H9 (cell line): ENCODE data around the gene ITPR2. TPM values are rescaled to one million over a fixed set of nuclear protein-coding genes. Genes with fewer than 3 reads are reported as not detected.

Experiments used
- DNase-seq: peaks from one replicate; pipeline ENCODE4 v3.0.0-alpha.2; 2017
- H2AFZ ChIP-seq: one replicate; pipeline ENCODE4 v1.6.1; 2013; ENCODE audit warnings: mild to moderate bottlenecking, low read length, control low read depth, moderate library complexity
- H2AK5ac ChIP-seq: 2 replicates; pipeline ENCODE4 v1.6.1; 2013; ENCODE audit warnings: low read length, control low read depth, mixed read lengths; ENCODE audit not compliant: insufficient read length
- H2BK120ac ChIP-seq: one replicate; pipeline ENCODE4 v1.6.1; 2013; ENCODE audit warnings: low read depth, mild to moderate bottlenecking, low read length, control low read depth, inconsistent platforms; ENCODE audit not compliant: poor library complexity, severe bottlenecking
- H2BK12ac ChIP-seq: 2 replicates; pipeline ENCODE4 v1.6.1; 2013; ENCODE audit warnings: low read length, control low read depth, mixed read lengths, low read depth; ENCODE audit not compliant: insufficient read length
- H2BK15ac ChIP-seq: 2 replicates; pipeline ENCODE4 v1.6.1; 2013; ENCODE audit warnings: low read depth, low read length, control low read depth
- H2BK20ac ChIP-seq: one replicate; pipeline ENCODE4 v1.6.1; 2013; ENCODE audit warnings: low read depth, mild to moderate bottlenecking, low read length, control low read depth, inconsistent platforms; ENCODE audit not compliant: poor library complexity, severe bottlenecking
- H2BK5ac ChIP-seq: 2 replicates; pipeline ENCODE4 v1.6.1; 2013; ENCODE audit warnings: low read length, control low read depth, mixed read lengths; ENCODE audit not compliant: insufficient read length
- H3K14ac ChIP-seq: 2 replicates; pipeline ENCODE4 v1.6.1; 2013; ENCODE audit warnings: low read length, control low read depth; ENCODE audit not compliant: insufficient read depth
- H3K18ac ChIP-seq: 2 replicates; pipeline ENCODE4 v1.6.1; 2013; ENCODE audit warnings: low read depth, mild to moderate bottlenecking, mixed read lengths, low read length, control low read depth; ENCODE audit not compliant: insufficient read length
- H3K23ac ChIP-seq: 2 replicates; pipeline ENCODE4 v1.6.1; 2013; ENCODE audit warnings: low read length, control low read depth, mixed read lengths, low read depth; ENCODE audit not compliant: insufficient read length
- H3K23me2 ChIP-seq: 2 replicates; pipeline ENCODE4 v1.6.1; 2013; ENCODE audit warnings: low read depth, mild to moderate bottlenecking, mixed read lengths, low read length, control low read depth; ENCODE audit not compliant: insufficient read length, poor library complexity, severe bottlenecking
- H3K27ac ChIP-seq: 2 replicates; pipeline ENCODE4 v1.5.1; 2013; ENCODE audit warnings: low read length, control low read depth, mixed read lengths, low read depth; ENCODE audit not compliant: insufficient read length
- H3K27me3 ChIP-seq: 2 replicates; pipeline ENCODE4 v1.6.1; 2013; ENCODE audit warnings: low read length, control low read depth, inconsistent platforms; ENCODE audit not compliant: insufficient read depth
- H3K4ac ChIP-seq: 2 replicates; pipeline ENCODE4 v1.6.1; 2013; ENCODE audit warnings: low read depth, mild to moderate bottlenecking, control low read depth, inconsistent platforms, low read length, moderate library complexity
- H3K4me1 ChIP-seq: 2 replicates; pipeline ENCODE4 v1.6.1; 2013; ENCODE audit warnings: low read length, control low read depth, inconsistent platforms; ENCODE audit not compliant: insufficient read depth
- H3K4me2 ChIP-seq: 2 replicates; pipeline ENCODE4 v1.6.1; 2013; ENCODE audit warnings: low read length, control low read depth, mixed read lengths; ENCODE audit not compliant: insufficient read length, insufficient read depth
- H3K56ac ChIP-seq: 2 replicates; pipeline ENCODE4 v1.6.1; 2013; ENCODE audit warnings: low read depth, mild to moderate bottlenecking, mixed read lengths, low read length, control low read depth; ENCODE audit not compliant: insufficient read length
- H3K79me1 ChIP-seq: 2 replicates; pipeline ENCODE4 v1.6.1; 2013; ENCODE audit warnings: low read depth, mild to moderate bottlenecking, moderate library complexity, low read length, control low read depth, inconsistent platforms; ENCODE audit not compliant: insufficient read depth, poor library complexity, severe bottlenecking
- H3K79me2 ChIP-seq: 2 replicates; pipeline ENCODE4 v1.6.1; 2013; ENCODE audit warnings: low read length, control low read depth, inconsistent platforms; ENCODE audit not compliant: insufficient read depth
- H3K9ac ChIP-seq: 2 replicates; pipeline ENCODE4 v1.6.1; 2013; ENCODE audit warnings: low read length, control low read depth, mixed read lengths; ENCODE audit not compliant: insufficient read length; ENCODE audit errors: extremely low read depth
- H3K9me3 ChIP-seq: one replicate; pipeline ENCODE4 v1.6.1; 2013; ENCODE audit warnings: low read depth, low read length, inconsistent platforms; ENCODE audit not compliant: control insufficient read depth
- H3T11ph ChIP-seq: one replicate; pipeline ENCODE4 v1.6.1; 2013; ENCODE audit warnings: mild to moderate bottlenecking, low read length, control low read depth, inconsistent platforms
- H4K20me1 ChIP-seq: one replicate; pipeline ENCODE4 v1.6.1; 2013; ENCODE audit not compliant: control insufficient read depth, insufficient read length, insufficient read depth
- H4K5ac ChIP-seq: 2 replicates; pipeline ENCODE4 v1.6.1; 2013; ENCODE audit warnings: low read depth, mild to moderate bottlenecking, mixed read lengths, low read length, control low read depth; ENCODE audit not compliant: insufficient read length
- H4K8ac ChIP-seq: replicated peaks from 2 replicates; pipeline ENCODE4 v1.6.1; 2013; ENCODE audit warnings: low read length, control low read depth, mixed read lengths, low read depth; ENCODE audit not compliant: insufficient read length
- H4K91ac ChIP-seq: 2 replicates; pipeline ENCODE4 v1.6.1; 2013; ENCODE audit warnings: low read depth, mild to moderate bottlenecking, moderate library complexity, mixed read lengths, low read length, control low read depth; ENCODE audit not compliant: insufficient read length
- H3K27ac Mint-ChIP-seq, 3 experiments: 2 replicates in 2 of 3; 3 replicates in 1 of 3; pipeline ENCODE4 v1.8.0; 2020 to 2021; ENCODE audit warnings: mixed read lengths in 3 of 3, mild to moderate bottlenecking in 1 of 3, moderate library complexity in 1 of 3
- H3K27me3 Mint-ChIP-seq: 2 replicates; pipeline ENCODE4 v1.8.0; 2021; ENCODE audit warnings: low read depth, mild to moderate bottlenecking, moderate library complexity, mixed read lengths
- H3K36me3 Mint-ChIP-seq, 3 experiments: 2 replicates in 2 of 3; 3 replicates in 1 of 3; pipeline ENCODE4 v1.8.0; 2020 to 2021; ENCODE audit warnings: low read depth in 3 of 3, mixed read lengths in 3 of 3; ENCODE audit not compliant: insufficient read depth in 1 of 3
- H3K4me1 Mint-ChIP-seq, 2 experiments: 2 replicates each; pipeline ENCODE4 v1.8.0; 2020; ENCODE audit warnings: mixed read lengths in 2 of 2
- H3K4me3 Mint-ChIP-seq, 2 experiments: 2 replicates in 1 of 2; 3 replicates in 1 of 2; pipeline ENCODE4 v1.8.0; 2020 to 2021; ENCODE audit warnings: mild to moderate bottlenecking in 2 of 2, mixed read lengths in 2 of 2, moderate library complexity in 1 of 2
- H3K9me3 Mint-ChIP-seq, 2 experiments: 2 replicates in 1 of 2; 3 replicates in 1 of 2; pipeline ENCODE4 v1.8.0; 2020; ENCODE audit warnings: mild to moderate bottlenecking in 2 of 2, mixed read lengths in 2 of 2, moderate library complexity in 1 of 2
- CTCF ChIP-seq: fragments of 200-600 bp; sonication (generic); conservative IDR thresholded peaks from 3 replicates; pipeline ENCODE4 v1.8.0; 2021; ENCODE audit warnings: antibody characterized with exemption, mild to moderate bottlenecking
- WGBS: extraction: QIAGEN DNeasy Blood & Tissue Kit; methylation state at CpG from one replicate; pipeline ENCODE4 v1.1.7; 2013; ENCODE audit warnings: missing lambda C conversion rate, low lambda C conversion rate, mixed read lengths; ENCODE audit not compliant: insufficient read length; ENCODE audit errors: extremely low coverage; 5-methylcytosine and 5-hydroxymethylcytosine counted together
- total RNA-seq: library from RNA; stranded (reverse); gene quantifications from 2 replicates; pipeline ENCODE4 v1.2.1, GENCODE V29; 2021

Gene ITPR2
- total RNA-seq, 1 experiment from 2014 or later, result 14.8 TPM

- Mint-ChIP-seq H3K27me3 (no peaks in the 10 kb centered on the region), H3K4me3 (peak overlapping the region in 1 of 2 experiments; percentile 66; a peak in 1 of 5 replicates), H3K27ac (peak overlapping the region; percentile 76 to 98 (median 76)), H3K9me3 (peaks cover 3 to 6% of the 10 kb centered on the region in 2 experiments; a peak in 4 of 5 replicates), H3K36me3 (peaks cover 0 to 6% (median 5%) of the 10 kb centered on the region in 3 experiments; a peak in 4 of 7 replicates), H3K4me1 (peaks cover 35 to 42% of the 10 kb centered on the region in 2 experiments)
- peak overlapping the region; percentile 74 for H2BK12ac ChIP-seq
- no peak overlapping the region for H3T11ph ChIP-seq
- no peak for DNase-seq
- H3K18ac ChIP-seq, result no peak overlapping the region
- no peaks in the 10 kb centered on the region for H3K79me2 ChIP-seq
- no peak overlapping the region for H3K9ac ChIP-seq
- H2AK5ac ChIP-seq, result no peak overlapping the region
- H2AFZ ChIP-seq, result no peak overlapping the region
- H3K56ac ChIP-seq, result no peak overlapping the region
- H3K4me1 ChIP-seq, result peaks cover 11% of the 10 kb centered on the region; the same call in 1 of the 2 replicates
- H3K27ac ChIP-seq, result peak overlapping the region; percentile 9
- H4K91ac ChIP-seq, result no peak overlapping the region
- no peak for TF ChIP-seq CTCF
- H4K5ac ChIP-seq, result no peak overlapping the region
- H3K79me1 ChIP-seq, result no peaks in the 10 kb centered on the region
- H4K8ac ChIP-seq, result no peak overlapping the region
- no peak overlapping the region for H2BK20ac ChIP-seq
- no peaks in the 10 kb centered on the region for H3K9me3 ChIP-seq
- no peaks in the 10 kb centered on the region for H4K20me1 ChIP-seq
- no CpG with 5 or more reads among the region's 4 CpGs for WGBS
- no peak overlapping the region for H2BK5ac ChIP-seq
- no peak overlapping the region for H2BK15ac ChIP-seq
- H3K4me2 ChIP-seq, result no peak overlapping the region
- no peak overlapping the region for H3K14ac ChIP-seq
- no peaks in the 10 kb centered on the region for H3K27me3 ChIP-seq
- H3K23me2 ChIP-seq, result no peaks in the 10 kb centered on the region
- H3K23ac ChIP-seq, result no peak overlapping the region
- H2BK120ac ChIP-seq, result no peak overlapping the region
- no peak overlapping the region for H3K4ac ChIP-seq
Observed at GRCh38 chr12:26513363-26514043, 319.5 kb downstream of the ITPR2 start.
